ENCODE data around the gene ADAM15.

DNA sequence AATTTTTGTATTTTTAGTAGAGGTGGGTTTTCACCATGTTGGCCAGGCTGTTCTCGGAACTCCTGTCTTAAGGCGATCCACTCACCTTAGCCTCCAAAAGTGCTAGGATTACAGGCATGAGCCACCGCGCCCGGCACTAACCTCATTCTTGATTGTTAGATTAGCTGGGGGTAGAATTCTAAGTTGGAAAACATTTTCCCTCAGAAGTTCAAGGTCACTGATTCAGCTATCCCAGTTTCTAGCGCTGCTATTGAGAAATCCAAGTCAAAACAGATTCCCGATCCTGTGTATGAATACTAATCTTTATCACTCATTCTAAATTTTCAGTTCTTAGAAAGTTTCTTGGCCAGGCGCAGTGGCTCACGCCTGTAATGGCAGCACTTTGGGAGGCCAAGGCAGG lies 52.2 kb downstream of the ADAM15 start:
- TF ChIP-seq, protein P1, sequence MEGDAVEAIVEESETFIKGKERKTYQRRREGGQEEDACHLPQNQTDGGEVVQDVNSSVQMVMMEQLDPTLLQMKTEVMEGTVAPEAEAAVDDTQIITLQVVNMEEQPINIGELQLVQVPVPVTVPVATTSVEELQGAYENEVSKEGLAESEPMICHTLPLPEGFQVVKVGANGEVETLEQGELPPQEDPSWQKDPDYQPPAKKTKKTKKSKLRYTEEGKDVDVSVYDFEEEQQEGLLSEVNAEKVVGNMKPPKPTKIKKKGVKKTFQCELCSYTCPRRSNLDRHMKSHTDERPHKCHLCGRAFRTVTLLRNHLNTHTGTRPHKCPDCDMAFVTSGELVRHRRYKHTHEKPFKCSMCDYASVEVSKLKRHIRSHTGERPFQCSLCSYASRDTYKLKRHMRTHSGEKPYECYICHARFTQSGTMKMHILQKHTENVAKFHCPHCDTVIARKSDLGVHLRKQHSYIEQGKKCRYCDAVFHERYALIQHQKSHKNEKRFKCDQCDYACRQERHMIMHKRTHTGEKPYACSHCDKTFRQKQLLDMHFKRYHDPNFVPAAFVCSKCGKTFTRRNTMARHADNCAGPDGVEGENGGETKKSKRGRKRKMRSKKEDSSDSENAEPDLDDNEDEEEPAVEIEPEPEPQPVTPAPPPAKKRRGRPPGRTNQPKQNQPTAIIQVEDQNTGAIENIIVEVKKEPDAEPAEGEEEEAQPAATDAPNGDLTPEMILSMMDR (IDR thresholded peaks at IDR 0.05) = no peak
- TF ChIP-seq POLR2A (IDR thresholded peaks at IDR 0.05) = no peak

Data from uterus (tissue), 2 donors.